Measurements from ENCODE around the gene SKIL.

DNA sequence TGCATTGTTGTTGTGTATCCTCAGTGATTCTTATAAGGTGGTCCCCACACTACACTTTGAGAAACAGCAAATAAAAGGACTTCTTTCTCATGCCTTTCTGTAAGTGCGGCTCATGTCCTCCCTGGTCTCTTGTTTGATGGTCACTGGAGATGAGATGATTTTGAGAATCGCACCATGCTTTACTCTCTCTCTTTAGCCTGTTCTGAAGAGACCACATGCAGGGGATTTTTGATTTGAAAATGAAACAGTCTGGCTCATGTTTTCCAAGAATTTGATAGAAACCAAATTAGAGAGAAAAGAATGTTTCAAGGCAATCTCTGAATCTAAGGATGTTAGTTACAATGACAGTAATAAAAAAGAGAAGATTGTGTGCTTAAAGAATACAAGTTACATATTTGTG is 79.2 kb downstream of the SKIL start:
- TF ChIP-seq CTCF (IDR thresholded peaks at IDR 0.05) (no peak), POLR2AphosphoS5 (IDR thresholded peaks at IDR 0.05; ENCODE audit: insufficient read depth in 1 of 2, low read depth in 1 of 2) (no peak), POLR2A (IDR thresholded peaks at IDR 0.05) (no peak)
